GM19351 (cell line): ENCODE measurements around the gene DIPK1C.

Experiments used
- ATAC-seq: cut with Tn5 transposase; IDR thresholded peaks from one replicate; pipeline ENCODE4 v1.9.1; 2021; ENCODE audit warnings: mild to moderate bottlenecking, moderate library complexity; ENCODE audit not compliant: unreplicated experiment

DIPK1C gene

GRCh38 chr18:74392323-74392722 is 64.8 kb downstream of the DIPK1C start:
- no peak for ATAC-seq

- no peak for ATAC-seq
These were observed 66.2 kb downstream of the DIPK1C start for GRCh38 chr18:74390900-74391299.

- ATAC-seq = no peak
These were observed 67.1 kb downstream of the DIPK1C start for GRCh38 chr18:74389991-74390390.

- ATAC-seq = no peak
These were observed 67.8 kb downstream of the DIPK1C start for GRCh38 chr18:74389171-74389927.

GRCh38 chr18:74388227-74388626 is 68.9 kb downstream of the DIPK1C start:
- no peak for ATAC-seq

- no peak for ATAC-seq
These were observed 69.7 kb downstream of the DIPK1C start for GRCh38 chr18:74387383-74387782.
